B cell (primary cell): ENCODE data around the gene GJC1. TPM values are rescaled to one million over a fixed set of nuclear protein-coding genes. Genes with fewer than 3 reads are reported as not detected.
"Not testable (repeated sequence)": the region's sequence is repeated elsewhere in the genome, so short reads cannot be mapped to it uniquely, and the experiment has no call there.

Experiments used
- ATAC-seq: fragments of 200-7000 bp; cut with Tn5 transposase; one replicate; pipeline ENCODE4 v1.10.0; 2021; ENCODE audit warnings: low read depth, mild to moderate bottlenecking, moderate number of reproducible peaks, moderate library complexity
- CTCF ChIA-PET: fragments of 350-600 bp; sonication (Branson Sonifier 250); formaldehyde crosslinking; loops from one replicate; lab custom pipeline; 2021; ENCODE audit warnings: antibody characterized with exemption, inconsistent platforms; lab: Charles Lee
- POLR2A ChIA-PET: fragments of 350-600 bp; sonication (Branson Sonifier 250); formaldehyde crosslinking; loops from one replicate; lab custom pipeline; 2021; ENCODE audit warnings: antibody characterized with exemption; lab: Charles Lee
- DNase-seq: peaks from one replicate; pipeline ENCODE4 v3.0.0; 2013
- H2AFZ ChIP-seq: 2 replicates; pipeline ENCODE4 v1.6.1; 2012; ENCODE audit warnings: mild to moderate bottlenecking, low read depth, low read length; ENCODE audit not compliant: insufficient read depth, poor library complexity, severe bottlenecking
- H3K27ac ChIP-seq, 2 donors: 1 replicate in 1 of 2; 2 replicates in 1 of 2; pipeline ENCODE4 v1.5.1; 2012 to 2013; ENCODE audit warnings: low read length in 2 of 2, mild to moderate bottlenecking in 2 of 2, moderate library complexity in 1 of 2
- H3K27me3 ChIP-seq, 4 experiments: fragments of 200-600 bp in 1 of 4; sonication (generic) in 1 of 4; replicated peaks in 1 of 4; 1 replicate in 2 of 4; 2 replicates in 2 of 4; pipeline versions ENCODE4 v1.6.1 to v1.7.0; 2013 to 2016; ENCODE audit warnings: low read length in 3 of 4, mild to moderate bottlenecking in 2 of 4, mixed read lengths in 1 of 4, moderate library complexity in 1 of 4; ENCODE audit not compliant: insufficient read depth in 4 of 4, control insufficient read depth in 3 of 4; ENCODE audit errors: control extremely low read depth in 1 of 4
- H3K36me3 ChIP-seq, 2 experiments: replicated peaks in 1 of 2; 1 replicate in 1 of 2; 2 replicates in 1 of 2; pipeline versions ENCODE4 v1.6.1 to v1.7.1; 2013; ENCODE audit warnings: low read length in 1 of 2; ENCODE audit not compliant: insufficient read depth in 2 of 2, control insufficient read depth in 1 of 2; ENCODE audit errors: control extremely low read depth in 1 of 2, extremely low read depth in 1 of 2
- H3K4me1 ChIP-seq, 2 donors: fragments of 200-600 bp in 1 of 2; sonication (generic) in 1 of 2; 1 replicate in 1 of 2; 2 replicates in 1 of 2; pipeline versions ENCODE4 v1.5.1 to v1.6.1; 2013 to 2017; ENCODE audit warnings: low read length in 2 of 2; ENCODE audit not compliant: control insufficient read depth in 2 of 2, insufficient read depth in 2 of 2
- H3K4me2 ChIP-seq: replicated peaks from 2 replicates; pipeline ENCODE3; 2012; ENCODE audit warnings: mild to moderate bottlenecking, low read depth, low read length; ENCODE audit not compliant: poor library complexity, severe bottlenecking
- H3K4me3 ChIP-seq, 5 experiments: fragments of 200-600 bp in 1 of 5; sonication (generic) in 1 of 5; 1 replicate in 3 of 5; 2 replicates in 2 of 5; pipeline versions ENCODE4 v1.5.1 to v1.7.0; 2011 to 2016; ENCODE audit warnings: low read length in 4 of 5, mild to moderate bottlenecking in 4 of 5, low read depth in 2 of 5, control low read depth in 1 of 5, moderate library complexity in 1 of 5; ENCODE audit not compliant: insufficient read depth in 1 of 5; ENCODE audit errors: control extremely low read depth in 1 of 5, extremely low read depth in 1 of 5
- H3K79me2 ChIP-seq: fragments of 200-600 bp; sonication (generic); one replicate; pipeline ENCODE4 v1.6.0; 2016; ENCODE audit warnings: low read length; ENCODE audit not compliant: control insufficient read depth, insufficient read depth
- H3K9ac ChIP-seq: fragments of 200-600 bp; sonication (generic); 2 replicates; pipeline ENCODE4 v1.6.1; 2017; ENCODE audit warnings: mild to moderate bottlenecking, low read length, moderate library complexity
- H3K9me3 ChIP-seq, 3 donors: one replicate each; pipeline versions ENCODE4 v1.6.1 to v1.7.1; 2013; ENCODE audit warnings: low read length in 2 of 3; ENCODE audit not compliant: control insufficient read depth in 2 of 3, insufficient read depth in 1 of 3; ENCODE audit errors: control extremely low read depth in 1 of 3
- H4K20me1 ChIP-seq: 2 replicates; pipeline ENCODE4 v1.6.0; 2012; ENCODE audit warnings: mild to moderate bottlenecking, low read length; ENCODE audit not compliant: insufficient read depth, control insufficient read depth, poor library complexity, severe bottlenecking
- H3K27ac Mint-ChIP-seq: one replicate; pipeline ENCODE4 v1.8.0; 2021; ENCODE audit warnings: mixed read lengths
- H3K27me3 Mint-ChIP-seq: one replicate; pipeline ENCODE4 v1.8.0; 2021; ENCODE audit warnings: mixed read lengths
- H3K4me1 Mint-ChIP-seq: one replicate; pipeline ENCODE4 v1.8.0; 2021; ENCODE audit warnings: mixed read lengths
- H3K4me3 Mint-ChIP-seq: one replicate; pipeline ENCODE4 v1.8.0; 2021; ENCODE audit warnings: mixed read lengths
- H3K9me3 Mint-ChIP-seq: one replicate; pipeline ENCODE4 v1.8.0; 2022; ENCODE audit warnings: mixed read lengths; ENCODE audit not compliant: insufficient read depth
- CTCF ChIP-seq: fragments of 200-600 bp; IDR thresholded peaks from one replicate; pipeline ENCODE4 v1.8.0; 2022; ENCODE audit warnings: antibody characterized with exemption, mild to moderate bottlenecking
- EZH2 ChIP-seq: IDR thresholded peaks from 2 replicates; pipeline ENCODE4 v1.6.1; 2012; ENCODE audit warnings: borderline replicate concordance, low read depth, mild to moderate bottlenecking, moderate library complexity, low read length; ENCODE audit not compliant: insufficient read depth, poor library complexity, severe bottlenecking
- WGBS: methylation state at CpG from one replicate; pipeline ENCODE4 v1.1.5; 2013; ENCODE audit warnings: missing lambda C conversion rate; ENCODE audit not compliant: insufficient coverage; 5-methylcytosine and 5-hydroxymethylcytosine counted together
- intact Hi-C: fragments of 100-400 bp; cut with micrococcal nuclease; formaldehyde crosslinking; loops from one replicate; pipeline ENCODE4 v1.10.0; 2022
- polyA plus RNA-seq: library from polyadenylated mRNA; depleted of rRNA; stranded (reverse); fragments of >200 nt; gene quantifications from 2 replicates; pipeline ENCODE4 v1.2.3, GENCODE V29; 2012
- total RNA-seq, 2 donors: library from RNA; stranded (reverse); fragments of 120-200 nt in 1 of 2; gene quantifications; 1 replicate in 1 of 2; 2 replicates in 1 of 2; pipeline versions ENCODE4 v1.2.3 to v1.2.4, GENCODE V29; 2013 to 2022

Gene GJC1
- total and polyA plus RNA-seq, 2 donors (not counting 1 experiment from before 2014, with no cell fraction given), result not detected

- H3K27ac ChIP-seq, result no peak overlapping the region
- H3K4me1 ChIP-seq, result peaks cover 11 to 18% of the 10 kb centered on the region in 2 donors
- H3K79me2 ChIP-seq, result no peaks in the 10 kb centered on the region
- H3K4me3 ChIP-seq, result no peak overlapping the region
- no peaks in the 10 kb centered on the region for H4K20me1 ChIP-seq
- ChIA-PET CTCF (no interaction called here), POLR2A (no interaction called here)
- H3K9ac ChIP-seq, result no peak overlapping the region
- no peaks in the 10 kb centered on the region for H3K9me3 ChIP-seq
- intact Hi-C loops, result no loop called here
- DNase-seq (no peak), ATAC-seq (no peak)
- H2AFZ ChIP-seq, result no peak overlapping the region
- TF ChIP-seq EZH2 (no peak), CTCF (no peak)
- Mint-ChIP-seq H3K4me1 (peaks cover 14% of the 10 kb centered on the region), H3K27ac (no peak overlapping the region), H3K9me3 (no peaks in the 10 kb centered on the region), H3K27me3 (peaks cover 30% of the 10 kb centered on the region), H3K4me3 (no peak overlapping the region)
- H3K27me3 ChIP-seq, result peaks cover 0 to 36% (median 24%) of the 10 kb centered on the region in 4 experiments
- no peaks in the 10 kb centered on the region for H3K36me3 ChIP-seq
- 63% methylated on average over 4 of the region's 15 CpGs for WGBS
- no peak overlapping the region for H3K4me2 ChIP-seq
Measured at GRCh38 chr17:44826123-44826790, 3.8 kb downstream of the GJC1 start.

GRCh38 chr17:44825236-44825635 is 4.9 kb downstream of the GJC1 start:
- H3K27ac Mint-ChIP-seq, H3K27ac ChIP-seq, ATAC-seq, DNase-seq, H3K79me2 ChIP-seq, H3K36me3 ChIP-seq, H3K9me3 ChIP-seq, H3K4me2 ChIP-seq, CTCF ChIA-PET, H3K4me3 ChIP-seq, H3K9ac ChIP-seq, H3K9me3 Mint-ChIP-seq, intact Hi-C loops, POLR2A ChIA-PET, H3K4me3 Mint-ChIP-seq, H2AFZ ChIP-seq, H4K20me1 ChIP-seq: not testable (repeated sequence)
- 98% methylated on average over 9 of the region's 9 CpGs for WGBS
- H3K27me3 Mint-ChIP-seq, result peaks cover 26% of the 10 kb centered on the region
- H3K4me1 Mint-ChIP-seq, result peaks cover 10% of the 10 kb centered on the region
- Histone ChIP-seq H3K27me3 (peaks cover 0 to 26% (median 15%) of the 10 kb centered on the region in 4 experiments), H3K4me1 (peaks cover 6 to 12% of the 10 kb centered on the region in 2 donors)
